K562 (cell line): ENCODE measurements around the gene NENF. TPM values are rescaled to one million over a fixed set of nuclear protein-coding genes. Genes with fewer than 3 reads are reported as not detected.

Experiments used
- ATAC-seq: fragments of 200-7000 bp; cut with Tn5 transposase; 3 replicates; pipeline ENCODE4 v1.9.1; 2020; ENCODE audit warnings: moderate library complexity
- BruUV-seq: library from RNA; stranded (reverse); fragments of 400-500 nt; replicated peaks from 2 replicates; lab custom pipeline; 2021; lab: Mats Ljungman, UMichigan
- CTCF ChIA-PET: fragments of 300-600 bp; formaldehyde crosslinking; extraction: SDS; loops from one replicate; lab custom pipeline; 2021; ENCODE audit warnings: low intra/inter-chr PET ratio; lab: Yijun Ruan, JAX
- POLR2A ChIA-PET: fragments of 300-600, 350-650 bp; sonication (Branson Sonifier 250); formaldehyde crosslinking; extraction: SDS; loops from one replicate; lab custom pipeline; 2021; ENCODE audit warnings: antibody characterized with exemption, inconsistent platforms; lab: Yijun Ruan, JAX
- DNase-seq, 4 experiments: peaks; one replicate each; pipeline versions ENCODE4 v3.0.0 to v3.0.0-alpha.2; 2011 to 2018; ENCODE audit warnings: low spot score in 3 of 4, mixed read lengths in 3 of 4; ENCODE audit errors: extremely low read depth in 1 of 4
- FAIRE-seq: peaks from 2 replicates; lab custom pipeline; 2011; peaks lifted over from hg19 to GRCh38; lab: Jason Lieb, UNC
- H2AFZ ChIP-seq: 2 replicates; pipeline ENCODE4 v1.6.0; 2011; ENCODE audit warnings: low read depth, low read length, control low read depth, inconsistent platforms
- H3K27ac ChIP-seq: fragments of 200-600 bp; 3 replicates; pipeline ENCODE4 v1.8.0; 2011; ENCODE audit warnings: low read depth, mild to moderate bottlenecking, control low read depth, inconsistent platforms, low read length, moderate library complexity, mixed read lengths; ENCODE audit errors: extremely low read depth
- H3K27me3 ChIP-seq, 2 experiments: fragments of 300-600 bp in 1 of 2; 2 replicates in 1 of 2; 3 replicates in 1 of 2; pipeline versions ENCODE4 v1.6.0 to v1.8.0; 2011; ENCODE audit warnings: inconsistent platforms in 2 of 2, low read length in 2 of 2, mild to moderate bottlenecking in 1 of 2, mixed read lengths in 1 of 2, moderate library complexity in 1 of 2; ENCODE audit not compliant: control insufficient read depth in 2 of 2, insufficient read depth in 2 of 2
- H3K36me3 ChIP-seq: fragments of 300-600 bp; 3 replicates; pipeline ENCODE4 v1.8.0; 2011; ENCODE audit warnings: mild to moderate bottlenecking, low read length, inconsistent platforms; ENCODE audit not compliant: control insufficient read depth, insufficient read depth
- H3K4me1 ChIP-seq, 2 experiments: fragments of 200-600 bp in 1 of 2; replicated peaks in 1 of 2; 2 replicates in 1 of 2; 3 replicates in 1 of 2; pipeline versions ENCODE4 v1.5.1 to v1.8.0; 2011; ENCODE audit warnings: inconsistent platforms in 2 of 2, low read length in 2 of 2, mild to moderate bottlenecking in 1 of 2, mixed read lengths in 1 of 2, moderate library complexity in 1 of 2; ENCODE audit not compliant: control insufficient read depth in 2 of 2, insufficient read depth in 2 of 2
- H3K4me2 ChIP-seq: 2 replicates; pipeline ENCODE4 v1.6.1; 2011; ENCODE audit warnings: low read length, control low read depth, inconsistent platforms, mixed read lengths; ENCODE audit not compliant: insufficient read depth
- H3K4me3 ChIP-seq: fragments of 200-600 bp; sonication (generic), shearing (Covaris generic); 2 replicates; pipeline ENCODE4 v1.5.1; 2016; ENCODE audit warnings: control low read depth, inconsistent platforms
- H3K79me2 ChIP-seq: fragments of 200-600 bp; 3 replicates; pipeline ENCODE4 v1.8.0; 2011; ENCODE audit warnings: low read length, inconsistent platforms; ENCODE audit not compliant: control insufficient read depth, insufficient read depth
- H3K9ac ChIP-seq, 2 experiments: 2 replicates each; pipeline versions ENCODE4 v1.6.0 to v1.6.1; 2011; ENCODE audit warnings: low read depth in 2 of 2, low read length in 2 of 2, control low read depth in 1 of 2, inconsistent platforms in 1 of 2, mild to moderate bottlenecking in 1 of 2, mixed read lengths in 1 of 2; ENCODE audit not compliant: insufficient read depth in 1 of 2
- H3K9me1 ChIP-seq: one replicate; pipeline ENCODE4 v1.6.0; 2011; ENCODE audit warnings: inconsistent platforms, mild to moderate bottlenecking, low read length, moderate library complexity; ENCODE audit not compliant: control insufficient read depth, insufficient read depth
- H3K9me3 ChIP-seq: replicated peaks from 2 replicates; pipeline ENCODE4 v1.5.1; 2011; ENCODE audit warnings: low read depth, low read length, inconsistent platforms; ENCODE audit not compliant: control insufficient read depth, insufficient read depth
- H4K20me1 ChIP-seq: replicated peaks from 2 replicates; pipeline ENCODE4 v1.6.1; 2011; ENCODE audit warnings: low read length, inconsistent platforms, mixed read lengths; ENCODE audit not compliant: control insufficient read depth, insufficient read depth
- BRD9 ChIP-seq: fragments of 450-650 bp; IDR thresholded peaks from 2 replicates; pipeline ENCODE4 v1.6.1; 2018; ENCODE audit warnings: low read depth; ENCODE audit not compliant: partially characterized antibody
- ELF2 ChIP-seq: fragments of 250-450 bp; sonication (Bioruptor Pico); IDR thresholded peaks from 2 replicates; pipeline ENCODE4 v1.5.0; 2021; ENCODE audit warnings: mild to moderate bottlenecking
- FOXA3 ChIP-seq, 2 experiments: fragments of 450-650 bp in 1 of 2; sonication (generic) in 1 of 2; formaldehyde crosslinking; IDR thresholded peaks in 1 of 2; conservative IDR thresholded peaks in 1 of 2; 2 replicates each; pipeline versions ENCODE4 v1.4.0 to v1.8.0; 2020 to 2022; ENCODE audit warnings: mild to moderate bottlenecking in 2 of 2, missing genetic modification reagents in 1 of 2
- IRF9 ChIP-seq: fragments of 450-650 bp; IDR thresholded peaks from 2 replicates; pipeline ENCODE4 v1.6.1; 2016; ENCODE audit warnings: missing biosample characterization, missing genetic modification characterization
- MBD1 ChIP-seq: fragments of 250-450 bp; sonication (Bioruptor Pico); IDR thresholded peaks from 2 replicates; pipeline ENCODE4 v1.8.0; 2022; ENCODE audit warnings: inconsistent platforms
- NFXL1 ChIP-seq: fragments of 450-650 bp; formaldehyde crosslinking; IDR thresholded peaks from 2 replicates; pipeline ENCODE4 v1.4.0; 2021; ENCODE audit warnings: mild to moderate bottlenecking
- PATZ1 ChIP-seq: fragments of 250-450 bp; sonication (Bioruptor Pico); IDR thresholded peaks from 2 replicates; pipeline ENCODE4 v1.5.0; 2020; ENCODE audit warnings: mild to moderate bottlenecking, borderline replicate concordance
- SMARCA5 ChIP-seq: fragments of 450-650 bp; IDR thresholded peaks from 2 replicates; pipeline ENCODE4 v1.6.1; 2016
- SREBF2 ChIP-seq: sonication (generic); formaldehyde crosslinking; IDR thresholded peaks from 2 replicates; pipeline ENCODE4 v1.4.0; 2020; ENCODE audit warnings: mild to moderate bottlenecking, missing genetic modification reagents
- YBX1 ChIP-seq: fragments of 450-650 bp; IDR thresholded peaks from 2 replicates; pipeline ENCODE4 v1.7.1; 2016; ENCODE audit warnings: mild to moderate bottlenecking
- ZNF3 ChIP-seq: fragments of 250-450 bp; sonication (Bioruptor Pico); IDR thresholded peaks from 2 replicates; pipeline ENCODE4 v1.5.0; 2021; ENCODE audit warnings: mild to moderate bottlenecking, moderate library complexity
- ZNF589 ChIP-seq: fragments of 200-800 bp; sonication (Bioruptor generic); IDR thresholded peaks from 2 replicates; pipeline ENCODE4 v1.6.1; 2016; ENCODE audit warnings: low read depth, missing genetic modification characterization, missing compliant biosample characterization
- ZNF707 ChIP-seq: fragments of 250-450 bp; sonication (Bioruptor Pico); conservative IDR thresholded peaks from 2 replicates; pipeline ENCODE4 v1.8.0; 2022; ENCODE audit warnings: inconsistent platforms, mild to moderate bottlenecking, moderate library complexity
- ZNF77 ChIP-seq: fragments of 250-450 bp; sonication (Bioruptor Pico); IDR thresholded peaks from 2 replicates; pipeline ENCODE4 v1.5.0; 2020
- WGBS: fragments of 100-300 bp; shearing (Covaris generic); methylation state at CpG from one replicate; pipeline ENCODE4 v1.1.6; 2016; ENCODE audit warnings: low coverage, mixed read lengths; ENCODE audit not compliant: insufficient coverage; ENCODE audit errors: missing lambda C conversion rate; 5-methylcytosine and 5-hydroxymethylcytosine counted together
- in situ Hi-C: fragments of 300-500 bp; cut with MboI; formaldehyde crosslinking; loops from 4 replicates; pipeline ENCODE4 v1.15.0; 2018; ENCODE audit warnings: inconsistent platforms, mixed read lengths
- intact Hi-C: fragments of 100-400 bp; cut with micrococcal nuclease; formaldehyde crosslinking; loops from 2 replicates; pipeline ENCODE4 v1.14.2; 2022
- polyA plus RNA-seq, 8 experiments: library from polyadenylated mRNA; depleted of rRNA in 4 of 8; stranded (reverse) in 5 of 8; unstranded in 3 of 8; fragments of >200 nt; fragmentation: Nextera tagmentation in 2 of 8; fragmentation: Illumina TruSeq in 1 of 8; extraction: Ambion mirVana in 2 of 8; extraction: Trizol in 1 of 8; gene quantifications; 2 replicates each; pipeline versions ENCODE4 v1.2.1 to v1.2.3, GENCODE V29; 2011 to 2014; ENCODE audit warnings: inconsistent platforms in 1 of 8, missing spikeins in 1 of 8
- total RNA-seq, 7 experiments: library from RNA; depleted of rRNA in 6 of 7; stranded (reverse); fragments of >200 nt in 6 of 7; fragmentation: Illumina TruSeq in 2 of 7; extraction: Trizol in 2 of 7; gene quantifications; 2 replicates each; pipeline versions ENCODE4 v1.2.1 to v1.2.3, GENCODE V29; 2011 to 2021; ENCODE audit warnings: low replicate concordance in 1 of 7
- TF ChIP-seq, protein P1 (sequence below): sonication (generic); formaldehyde crosslinking; IDR thresholded peaks from 2 replicates; pipeline ENCODE4 v1.8.0; 2022; ENCODE audit warnings: mild to moderate bottlenecking, low read depth, missing genetic modification reagents
- TF ChIP-seq, protein P2 (sequence below): fragments of 250-450 bp; sonication (Bioruptor Pico); IDR thresholded peaks from 2 replicates; pipeline ENCODE4 v1.8.0; 2022; ENCODE audit warnings: moderate library complexity, mild to moderate bottlenecking, inconsistent platforms

Gene NENF
- total and polyA plus RNA-seq, 9 of the 15 experiments (the other 6 are each of a cell fraction or from before 2014, with no cell fraction given), result 6.1 to 100 (median 72.8) TPM

DNA sequence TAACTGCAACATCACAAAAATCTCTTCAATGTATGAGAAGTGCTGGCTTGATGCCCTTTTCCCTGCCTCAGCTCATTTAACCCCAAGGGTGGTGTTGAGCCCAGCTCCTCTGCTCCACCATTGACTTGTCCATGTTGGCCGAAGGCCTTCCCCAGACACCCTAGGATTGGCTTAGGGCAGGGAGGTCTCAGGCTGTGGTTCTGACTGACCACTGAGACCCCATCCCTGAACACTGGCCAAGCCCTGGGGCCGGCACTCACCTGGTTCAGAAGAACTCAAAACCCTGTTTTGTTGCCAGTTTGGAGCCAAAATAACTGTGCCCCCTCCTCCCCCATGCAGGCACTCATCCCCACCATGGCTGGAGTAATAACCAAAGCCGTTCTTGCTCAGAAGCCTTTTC is 38.6 kb downstream of the NENF start:
- no peak overlapping the region for H2AFZ ChIP-seq
- peaks cover 0 to 9% of the 10 kb centered on the region in 2 experiments; a peak in 3 of 5 replicates for H3K4me1 ChIP-seq
- CTCF ChIA-PET, result no interaction called here
- TF ChIP-seq YBX1, result no peak
- TF ChIP-seq MBD1 (CRISPR knock-in tag), result no peak
- TF ChIP-seq IRF9 (tag), result no peak
- no peak for TF ChIP-seq ZNF589 (CRISPR knock-in tag)
- TF ChIP-seq ZNF77 (CRISPR knock-in tag), result no peak
- TF ChIP-seq, protein P1, sequence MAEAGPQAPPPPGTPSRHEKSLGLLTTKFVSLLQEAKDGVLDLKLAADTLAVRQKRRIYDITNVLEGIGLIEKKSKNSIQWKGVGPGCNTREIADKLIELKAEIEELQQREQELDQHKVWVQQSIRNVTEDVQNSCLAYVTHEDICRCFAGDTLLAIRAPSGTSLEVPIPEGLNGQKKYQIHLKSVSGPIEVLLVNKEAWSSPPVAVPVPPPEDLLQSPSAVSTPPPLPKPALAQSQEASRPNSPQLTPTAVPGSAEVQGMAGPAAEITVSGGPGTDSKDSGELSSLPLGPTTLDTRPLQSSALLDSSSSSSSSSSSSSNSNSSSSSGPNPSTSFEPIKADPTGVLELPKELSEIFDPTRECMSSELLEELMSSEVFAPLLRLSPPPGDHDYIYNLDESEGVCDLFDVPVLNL (CRISPR knock-in tag), result no peak
- no peak for TF ChIP-seq ELF2 (CRISPR knock-in tag)
- no peak for TF ChIP-seq BRD9
- no peak for TF ChIP-seq PATZ1 (CRISPR knock-in tag)
- TF ChIP-seq NFXL1, result no peak
- TF ChIP-seq, protein P2, sequence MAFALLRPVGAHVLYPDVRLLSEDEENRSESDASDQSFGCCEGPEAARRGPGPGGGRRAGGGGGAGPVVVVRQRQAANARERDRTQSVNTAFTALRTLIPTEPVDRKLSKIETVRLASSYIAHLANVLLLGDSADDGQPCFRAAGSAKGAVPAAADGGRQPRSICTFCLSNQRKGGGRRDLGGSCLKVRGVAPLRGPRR (CRISPR knock-in tag), result no peak
- no peak for TF ChIP-seq SREBF2 (CRISPR knock-in tag)
- TF ChIP-seq SMARCA5, result no peak
- no peak for TF ChIP-seq FOXA3 (CRISPR knock-in tag; conservative IDR thresholded peaks at IDR 0.05 in 1 of 2, IDR thresholded peaks at IDR 0.05 in 1 of 2)
- TF ChIP-seq ZNF3 (CRISPR knock-in tag), result no peak
- no peak for TF ChIP-seq ZNF707 (CRISPR knock-in tag)
- no peak overlapping the region for H3K9ac ChIP-seq
- FAIRE-seq (no peak), ATAC-seq (no peak), DNase-seq (no peak)
- peaks cover 13 to 34% of the 10 kb centered on the region in 2 experiments; a peak in 4 of 5 replicates for H3K27me3 ChIP-seq
- no peaks in the 10 kb centered on the region; the same call in 1 of the 2 replicates for H4K20me1 ChIP-seq
- BruUV-seq, result no TSS peak
- no peak overlapping the region for H3K27ac ChIP-seq
- in situ Hi-C loops, result no loop called here
- intact Hi-C loops, result loop anchor here (10.0 kb wide), 1 partner anchor 444 kb away; no protein-coding TSS in a partner anchor
- no peaks in the 10 kb centered on the region for H3K9me1 ChIP-seq
- H3K4me3 ChIP-seq, result no peak overlapping the region
- H3K36me3 ChIP-seq, result no peaks in the 10 kb centered on the region
- H3K79me2 ChIP-seq, result no peaks in the 10 kb centered on the region
- no peaks in the 10 kb centered on the region for H3K9me3 ChIP-seq
- no peak overlapping the region for H3K4me2 ChIP-seq
- 6% methylated on average over 3 of the region's 3 CpGs for WGBS
- POLR2A ChIA-PET, result no interaction called here
